ENCODE measurements around the gene ODF4. TPM values are rescaled to one million over a fixed set of nuclear protein-coding genes. Genes with fewer than 3 reads are reported as not detected.
"Not testable (repeated sequence)": the region's sequence is repeated elsewhere in the genome, so short reads cannot be mapped to it uniquely, and the experiment has no call there.

ODF4 gene
- polyA plus RNA-seq, 1 experiment: not detected

DNA sequence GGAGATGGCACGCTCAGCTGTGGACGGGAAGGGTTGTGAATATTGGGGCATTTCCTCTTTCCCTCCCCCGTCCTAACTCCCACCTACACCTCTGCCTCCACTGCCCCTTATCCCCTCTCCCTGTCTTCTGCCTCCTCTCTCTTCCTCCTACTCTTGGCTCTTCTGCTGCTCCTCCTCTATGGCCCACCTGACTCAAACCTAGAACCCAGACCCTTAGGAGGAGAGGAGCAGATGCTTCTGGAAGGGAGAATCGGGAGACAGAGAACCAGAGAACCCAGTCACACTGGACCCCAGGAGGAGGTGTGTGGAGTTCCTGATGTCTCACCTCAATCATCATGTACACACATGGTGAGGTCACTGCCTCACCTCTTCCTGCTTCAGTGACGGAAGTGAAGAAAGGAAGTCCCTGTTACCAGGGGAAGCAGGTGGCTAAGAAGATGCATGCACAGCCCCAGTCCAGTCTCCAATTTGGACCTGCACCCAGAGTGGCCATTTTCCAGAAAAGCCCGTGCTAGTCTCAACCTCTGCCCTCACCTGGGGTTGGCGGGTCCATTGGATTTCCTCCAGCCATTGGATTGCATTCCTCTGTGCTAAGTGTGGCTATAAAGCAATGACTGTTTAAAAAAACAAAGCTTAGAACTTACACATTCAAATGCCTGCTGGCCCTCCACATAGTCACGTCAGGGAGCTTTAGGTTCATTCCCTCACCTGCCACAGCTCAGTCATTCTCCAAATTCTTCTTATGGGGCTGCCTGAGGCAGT, 54.0 kb downstream of the ODF4 start:
- Histone ChIP-seq H3K4me3 (ENCODE audit: low read depth, low read length) (no peak overlapping the region), H3K36me3 (ENCODE audit: control insufficient read depth, insufficient read depth, low read length) (no peaks in the 10 kb centered on the region), H3K27me3 (ENCODE audit: control insufficient read depth, insufficient read depth, low read length) (peaks cover 9% of the 10 kb centered on the region)
- CTCF ChIA-PET: interaction anchor here (0.6 to 4.7 kb wide), 4 partner anchors 10 to 392 kb away, joined by 3 to 22 read pairs (median 7); no protein-coding TSS in a partner anchor
- POLR2A ChIA-PET: interaction anchor here (0.6 kb wide), 1 partner anchor 1169 kb away, joined by 4 read pairs; no protein-coding TSS in a partner anchor
- TF ChIP-seq, protein P1, sequence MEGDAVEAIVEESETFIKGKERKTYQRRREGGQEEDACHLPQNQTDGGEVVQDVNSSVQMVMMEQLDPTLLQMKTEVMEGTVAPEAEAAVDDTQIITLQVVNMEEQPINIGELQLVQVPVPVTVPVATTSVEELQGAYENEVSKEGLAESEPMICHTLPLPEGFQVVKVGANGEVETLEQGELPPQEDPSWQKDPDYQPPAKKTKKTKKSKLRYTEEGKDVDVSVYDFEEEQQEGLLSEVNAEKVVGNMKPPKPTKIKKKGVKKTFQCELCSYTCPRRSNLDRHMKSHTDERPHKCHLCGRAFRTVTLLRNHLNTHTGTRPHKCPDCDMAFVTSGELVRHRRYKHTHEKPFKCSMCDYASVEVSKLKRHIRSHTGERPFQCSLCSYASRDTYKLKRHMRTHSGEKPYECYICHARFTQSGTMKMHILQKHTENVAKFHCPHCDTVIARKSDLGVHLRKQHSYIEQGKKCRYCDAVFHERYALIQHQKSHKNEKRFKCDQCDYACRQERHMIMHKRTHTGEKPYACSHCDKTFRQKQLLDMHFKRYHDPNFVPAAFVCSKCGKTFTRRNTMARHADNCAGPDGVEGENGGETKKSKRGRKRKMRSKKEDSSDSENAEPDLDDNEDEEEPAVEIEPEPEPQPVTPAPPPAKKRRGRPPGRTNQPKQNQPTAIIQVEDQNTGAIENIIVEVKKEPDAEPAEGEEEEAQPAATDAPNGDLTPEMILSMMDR (IDR thresholded peaks at IDR 0.05; ENCODE audit: insufficient read depth, low read depth, low read length): no peak
- DNase-seq (ENCODE audit: low read depth): no peak

- CTCF ChIA-PET: interaction anchor here (1.1 to 4.7 kb wide), 3 partner anchors 11 to 391 kb away, joined by 4 to 22 read pairs (median 10); no protein-coding TSS in a partner anchor
- H3K4me3 ChIP-seq (ENCODE audit: low read depth, low read length); DNase-seq (ENCODE audit: low read depth); H3K36me3 ChIP-seq (ENCODE audit: control insufficient read depth, insufficient read depth, low read length); POLR2A ChIA-PET: not testable (repeated sequence)
- H3K27me3 ChIP-seq (ENCODE audit: control insufficient read depth, insufficient read depth, low read length): peaks cover 11% of the 10 kb centered on the region
Observed at GRCh38 chr17:8394497-8394896, 54.9 kb downstream of the ODF4 start.

Small RNA genes lying within 50 kb of the gene (small RNA-seq; reads per million reads assigned to genes)
- gene RF00265 (ENCODE audit: insufficient read length, low read depth, low replicate concordance): not detected

Other genes starting within 250 kb of the ODF4 start
- gene ALOXE3, start 221.3 kb upstream of the ODF4 start, polyA plus RNA-seq (2011; rRNA removed): 0.04 and 0.10 TPM in 2 replicates
- gene HES7, start 215.7 kb upstream of the ODF4 start, polyA plus RNA-seq (2011; rRNA removed): not detected in 2 replicates
- gene PER1, start 187.4 kb upstream of the ODF4 start, polyA plus RNA-seq (2011; rRNA removed): 5.1 and 7.7 TPM in 2 replicates
- gene VAMP2, start 176.9 kb upstream of the ODF4 start, polyA plus RNA-seq (2011; rRNA removed): 20.1 and 22.8 TPM in 2 replicates
- 13.6 and 14.5 TPM in 2 replicates for gene TMEM107, start 163.5 kb upstream of the ODF4 start, polyA plus RNA-seq (2011; rRNA removed)
- gene BORCS6, start 149.7 kb upstream of the ODF4 start, polyA plus RNA-seq (2011; rRNA removed): 3.0 and 4.5 TPM in 2 replicates
- gene AURKB, start 129.3 kb upstream of the ODF4 start, polyA plus RNA-seq (2011; rRNA removed): 13.4 and 26.1 TPM in 2 replicates
- 5.4 and 9.2 TPM in 2 replicates for gene CTC1, start 91.8 kb upstream of the ODF4 start, polyA plus RNA-seq (2011; rRNA removed)
- gene PFAS, start 90.6 kb upstream of the ODF4 start, polyA plus RNA-seq (2011; rRNA removed): 12.2 and 15.6 TPM in 2 replicates
- 35.5 and 50.7 TPM in 2 replicates for gene RANGRF, start 51.2 kb upstream of the ODF4 start, polyA plus RNA-seq (2011; rRNA removed)
- 1.8 and 2.6 TPM in 2 replicates for gene SLC25A35, start 44.4 kb upstream of the ODF4 start, polyA plus RNA-seq (2011; rRNA removed)
- gene ARHGEF15, start 29.6 kb upstream of the ODF4 start, polyA plus RNA-seq (2011; rRNA removed): not detected in 2 replicates
- gene RPL26, start 43.4 kb downstream of the ODF4 start, polyA plus RNA-seq (2011; rRNA removed): 2,021 and 3,734 TPM in 2 replicates
- gene RNF222, start 58.0 kb downstream of the ODF4 start, polyA plus RNA-seq (2011; rRNA removed): not detected in 2 replicates
- 72.2 and 74.5 TPM in 2 replicates for gene NDEL1, start 96.0 kb downstream of the ODF4 start, polyA plus RNA-seq (2011; rRNA removed)